HepG2 (cell line): ENCODE data around the gene PSMG1.

Experiments used
- CTCF ChIP-seq: sonication (generic); formaldehyde crosslinking; IDR thresholded peaks from 2 replicates; pipeline ENCODE4 v1.5.0; 2020; ENCODE audit warnings: mild to moderate bottlenecking, missing genetic modification reagents, moderate library complexity
- HMG20B ChIP-seq: conservative IDR thresholded peaks from 2 replicates; pipeline ENCODE4 v1.6.1; 2016; ENCODE audit warnings: missing genetic modification reagents, missing compliant biosample characterization
- KDM5A ChIP-seq: fragments of 200-600 bp; sonication (generic); IDR thresholded peaks from 2 replicates; pipeline ENCODE4 v1.7.0; 2018; ENCODE audit warnings: antibody characterized with exemption, mild to moderate bottlenecking, low read length, borderline replicate concordance
- POLR2A ChIP-seq, 2 experiments: IDR thresholded peaks; 2 replicates each; pipeline ENCODE4 v1.6.1; 2011; ENCODE audit warnings: low read depth in 2 of 2, low read length in 2 of 2, mild to moderate bottlenecking in 1 of 2, moderate library complexity in 1 of 2; ENCODE audit not compliant: insufficient read depth in 1 of 2
- POLR2AphosphoS5 ChIP-seq: IDR thresholded peaks from 2 replicates; pipeline ENCODE4 v1.6.1; 2012; ENCODE audit warnings: low read depth, low read length
- YEATS2 ChIP-seq: sonication (generic); formaldehyde crosslinking; IDR thresholded peaks from 2 replicates; pipeline ENCODE4 v1.4.0; 2020; ENCODE audit warnings: missing genetic modification reagents, borderline replicate concordance

GRCh38 chr21:39204134-39204533, 20.9 kb upstream of the PSMG1 start:
- TF ChIP-seq POLR2A (IDR thresholded peaks at IDR 0.05; ENCODE audit: insufficient read depth in 1 of 2, low read depth in 2 of 2, low read length in 2 of 2): no peak
- TF ChIP-seq CTCF: no peak
- no peak for TF ChIP-seq POLR2AphosphoS5
- no peak for TF ChIP-seq KDM5A
- no peak for TF ChIP-seq HMG20B
- TF ChIP-seq YEATS2 (CRISPR knock-in tag): no peak
